ENCODE measurements around the gene NPAP1. TPM values are rescaled to one million over a fixed set of nuclear protein-coding genes. Genes with fewer than 3 reads are reported as not detected.

NPAP1 gene
- total and polyA plus RNA-seq, 2 of the 8 experiments (the other 6 are each of a cell fraction or from before 2014, with no cell fraction given): 0.07 to 0.08 TPM

DNA sequence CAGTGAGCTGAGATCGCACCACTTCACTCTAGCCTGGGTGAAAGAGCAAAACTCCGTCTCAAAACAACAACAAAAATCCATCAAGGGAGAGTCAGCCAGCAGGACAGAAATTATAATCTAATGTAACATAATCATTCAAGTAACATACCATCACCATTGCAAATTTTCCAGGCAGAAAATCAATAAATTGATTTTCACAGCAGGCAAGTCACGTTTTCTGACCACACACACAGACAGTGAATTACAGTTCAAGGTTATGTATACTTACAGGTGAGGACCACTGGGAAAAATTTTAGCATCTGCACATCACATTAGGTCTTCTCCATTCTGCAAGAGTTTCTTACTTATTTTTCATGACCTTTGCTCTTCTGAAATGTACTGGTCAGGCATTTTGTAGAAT lies 29.9 kb upstream of the NPAP1 start:
- no peak overlapping the region for H3K23ac ChIP-seq (ENCODE audit: insufficient read length)
- no peak overlapping the region for H2BK15ac ChIP-seq (ENCODE audit: low read length)
- H3K14ac ChIP-seq (ENCODE audit: insufficient read length): no peak overlapping the region
- CTCF ChIA-PET (ENCODE audit: partially characterized antibody): no interaction called here
- no peaks in the 10 kb centered on the region for H4K20me1 ChIP-seq (replicated peaks in 1 of 2; ENCODE audit: control insufficient read depth in 1 of 2, insufficient read depth in 2 of 2, low read length in 2 of 2)
- H3K27me3 ChIP-seq (replicated peaks in 1 of 4; ENCODE audit: control insufficient read depth in 3 of 4, extremely low read depth in 1 of 4, insufficient read depth in 3 of 4, low read length in 3 of 4): no peaks in the 10 kb centered on the region
- no peak overlapping the region for H2BK120ac ChIP-seq (replicated peaks; ENCODE audit: low read depth, low read length)
- no peak overlapping the region for H3K4me3 ChIP-seq (ENCODE audit: extremely low read depth in 1 of 4, insufficient read depth in 2 of 4, low read depth in 3 of 4, low read length in 4 of 4)
- no peak overlapping the region for H4K8ac ChIP-seq (ENCODE audit: extremely low read depth, insufficient read depth, low read length)
- no peaks in the 10 kb centered on the region for H3K4me1 ChIP-seq (replicated peaks in 1 of 4; ENCODE audit: control insufficient read depth in 3 of 4, insufficient read depth in 4 of 4, low read length in 3 of 4)
- DNase-seq (ENCODE audit: low read depth in 1 of 2, low spot score in 2 of 2) (no peak), FAIRE-seq (no peak)
- no peak overlapping the region for H3K9ac ChIP-seq (replicated peaks in 1 of 4; ENCODE audit: extremely low read depth in 1 of 4, low read depth in 3 of 4, low read length in 3 of 4)
- no peak overlapping the region for H2AK5ac ChIP-seq (ENCODE audit: low read depth, low read length)
- no peaks in the 10 kb centered on the region for H3K79me2 ChIP-seq (ENCODE audit: control insufficient read depth in 1 of 2, insufficient read depth in 2 of 2, low read length in 2 of 2)
- H2BK5ac ChIP-seq (ENCODE audit: low read depth, low read length): no peak overlapping the region
- WGBS, 2 experiments (ENCODE audit: extremely low coverage in 1 of 2, insufficient coverage in 1 of 2, insufficient read length in 1 of 2, insufficient replicate concordance in 2 of 2, low coverage in 1 of 2, low lambda C conversion rate in 2 of 2, missing lambda C conversion rate in 1 of 2): 88% methylated on average over 3 of the region's 3 CpGs; no CpG with 5 or more reads in 1 of the 2 experiments
- H2AFZ ChIP-seq (ENCODE audit: low read length): no peak overlapping the region
- no peak overlapping the region for H3K56ac ChIP-seq (replicated peaks; ENCODE audit: insufficient read length, low read depth, low read length)
- H2BK20ac ChIP-seq (ENCODE audit: low read length): no peak overlapping the region
- peaks cover 0 to 2% (median 0%) of the 10 kb centered on the region in 4 experiments; a peak in 1 of 8 replicates for H3K36me3 ChIP-seq (ENCODE audit: control insufficient read depth in 2 of 4, insufficient read depth in 4 of 4, low read length in 3 of 4)
- no peak overlapping the region for H3K4me2 ChIP-seq (ENCODE audit: insufficient read depth in 1 of 2, low read depth in 2 of 2, low read length in 2 of 2)
- no peak overlapping the region for H3K18ac ChIP-seq (ENCODE audit: extremely low read depth, low read length)
- POLR2A ChIA-PET (ENCODE audit: partially characterized antibody): no interaction called here
- no peaks in the 10 kb centered on the region for H3K23me2 ChIP-seq (ENCODE audit: low read depth, low read length)
- H3K27ac ChIP-seq (ENCODE audit: low read depth, low read length): no peak overlapping the region
- no peak overlapping the region for H4K5ac ChIP-seq (ENCODE audit: insufficient read length, low read depth, low read length)
- peaks cover 11 to 23% of the 10 kb centered on the region in 2 experiments for H3K9me3 ChIP-seq (ENCODE audit: insufficient read depth in 2 of 2, low read depth in 1 of 2, low read length in 1 of 2)
- no peak overlapping the region for H4K91ac ChIP-seq (replicated peaks; ENCODE audit: insufficient read length, low read length)
- no peaks in the 10 kb centered on the region for H3K79me1 ChIP-seq (ENCODE audit: low read depth, low read length)
- no peak overlapping the region for H3K4ac ChIP-seq (replicated peaks; ENCODE audit: insufficient read length, low read depth, low read length)
- H2BK12ac ChIP-seq (ENCODE audit: low read depth, low read length): no peak overlapping the region
- TF ChIP-seq, protein P1, sequence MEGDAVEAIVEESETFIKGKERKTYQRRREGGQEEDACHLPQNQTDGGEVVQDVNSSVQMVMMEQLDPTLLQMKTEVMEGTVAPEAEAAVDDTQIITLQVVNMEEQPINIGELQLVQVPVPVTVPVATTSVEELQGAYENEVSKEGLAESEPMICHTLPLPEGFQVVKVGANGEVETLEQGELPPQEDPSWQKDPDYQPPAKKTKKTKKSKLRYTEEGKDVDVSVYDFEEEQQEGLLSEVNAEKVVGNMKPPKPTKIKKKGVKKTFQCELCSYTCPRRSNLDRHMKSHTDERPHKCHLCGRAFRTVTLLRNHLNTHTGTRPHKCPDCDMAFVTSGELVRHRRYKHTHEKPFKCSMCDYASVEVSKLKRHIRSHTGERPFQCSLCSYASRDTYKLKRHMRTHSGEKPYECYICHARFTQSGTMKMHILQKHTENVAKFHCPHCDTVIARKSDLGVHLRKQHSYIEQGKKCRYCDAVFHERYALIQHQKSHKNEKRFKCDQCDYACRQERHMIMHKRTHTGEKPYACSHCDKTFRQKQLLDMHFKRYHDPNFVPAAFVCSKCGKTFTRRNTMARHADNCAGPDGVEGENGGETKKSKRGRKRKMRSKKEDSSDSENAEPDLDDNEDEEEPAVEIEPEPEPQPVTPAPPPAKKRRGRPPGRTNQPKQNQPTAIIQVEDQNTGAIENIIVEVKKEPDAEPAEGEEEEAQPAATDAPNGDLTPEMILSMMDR (IDR thresholded peaks at IDR 0.05; ENCODE audit: control extremely low read depth in 1 of 3, insufficient read depth in 1 of 3, low read depth in 1 of 3, low read length in 3 of 3): no peak
- no peak for TF ChIP-seq RXRA (IDR thresholded peaks at IDR 0.05; ENCODE audit: insufficient read depth, low read depth, low read length)
- TF ChIP-seq CEBPB (IDR thresholded peaks at IDR 0.05; ENCODE audit: low read depth, low read length): no peak
- no peak for TF ChIP-seq SAP30 (IDR thresholded peaks at IDR 0.05; ENCODE audit: insufficient read depth, insufficient replicate concordance, low read length)
- no peak for TF ChIP-seq SIN3A (conservative IDR thresholded peaks at IDR 0.05 in 1 of 2, IDR thresholded peaks at IDR 0.05 in 1 of 2; ENCODE audit: low read depth in 1 of 2, low read length in 2 of 2)
- TF ChIP-seq SIX5 (IDR thresholded peaks at IDR 0.05; ENCODE audit: low read depth, low read length): no peak
- no peak for TF ChIP-seq GABPA (IDR thresholded peaks at IDR 0.05; ENCODE audit: borderline replicate concordance, insufficient read depth, low read length)
- no peak for TF ChIP-seq NANOG (IDR thresholded peaks at IDR 0.05; ENCODE audit: insufficient read depth, low read depth, low read length, poor library complexity, severe bottlenecking)
- TF ChIP-seq SP2 (IDR thresholded peaks at IDR 0.05; ENCODE audit: low read length): no peak
- TF ChIP-seq CREB1 (IDR thresholded peaks at IDR 0.05): no peak
- no peak for TF ChIP-seq RAD21 (IDR thresholded peaks at IDR 0.05 in 1 of 2, conservative IDR thresholded peaks at IDR 0.05 in 1 of 2; ENCODE audit: low read depth in 2 of 2, low read length in 2 of 2)
- TF ChIP-seq TEAD4 (IDR thresholded peaks at IDR 0.05; ENCODE audit: low read depth, low read length): no peak
